Heart right ventricle (tissue), 16 donors: ENCODE data around the gene TAF11L4. TPM values are rescaled to one million over a fixed set of nuclear protein-coding genes. Genes with fewer than 3 reads are reported as not detected.
"Not testable (repeated sequence)": the region's sequence is repeated elsewhere in the genome, so short reads cannot be mapped to it uniquely, and the experiment has no call there.

ENCODE experiments used
- ATAC-seq, 8 donors: fragments of 200-7000 bp; cut with Tn5 transposase; one replicate each; pipeline ENCODE4 v1.9.1; 2020; ENCODE audit warnings: mild to moderate bottlenecking in 8 of 8, moderate library complexity in 8 of 8, moderate number of reproducible peaks in 1 of 8
- DNase-seq, 2 donors: peaks; one replicate each; pipeline ENCODE4 v3.0.0-alpha.2; 2020
- H3K27ac ChIP-seq, 10 donors: fragments of 200-600 bp; sonication (generic) in 2 of 10; one replicate each; pipeline versions ENCODE4 v1.5.0 to v1.8.0; 2020 to 2022; ENCODE audit warnings: mild to moderate bottlenecking in 3 of 10
- H3K27me3 ChIP-seq, 7 donors: fragments of 200-600 bp; one replicate each; pipeline ENCODE4 v1.8.0; 2021 to 2022; ENCODE audit warnings: mild to moderate bottlenecking in 2 of 7
- H3K36me3 ChIP-seq, 9 donors: fragments of 200-600 bp; sonication (generic) in 1 of 9; one replicate each; pipeline versions ENCODE4 v1.5.0 to v1.8.0; 2020 to 2022; ENCODE audit warnings: mild to moderate bottlenecking in 2 of 9
- H3K4me1 ChIP-seq, 9 donors: fragments of 200-600 bp; sonication (generic) in 1 of 9; one replicate each; pipeline versions ENCODE4 v1.5.0 to v1.8.0; 2020 to 2022; ENCODE audit warnings: mild to moderate bottlenecking in 4 of 9
- H3K4me3 ChIP-seq, 10 donors: fragments of 200-600 bp; sonication (generic) in 2 of 10; one replicate each; pipeline versions ENCODE4 v1.5.0 to v1.8.0; 2020 to 2022; ENCODE audit warnings: mild to moderate bottlenecking in 7 of 10, moderate library complexity in 2 of 10
- H3K9me3 ChIP-seq, 11 donors: fragments of 200-600 bp in 10 of 11; sonication (generic) in 2 of 11; one replicate each; pipeline versions ENCODE4 v1.5.0 to v1.8.0; 2013 to 2022; ENCODE audit warnings: mild to moderate bottlenecking in 2 of 11, control low read depth in 1 of 11, moderate library complexity in 1 of 11
- WGBS, 2 donors: extraction: QIAGEN DNeasy Blood & Tissue Kit; methylation state at CpG; one replicate each; pipeline ENCODE4 v1.1.7; 2013; ENCODE audit warnings: inconsistent platforms in 1 of 2; 5-methylcytosine and 5-hydroxymethylcytosine counted together
- intact Hi-C, 10 donors: fragments of 100-400 bp; cut with DNase I; formaldehyde crosslinking; loops; one replicate each; pipeline versions ENCODE4 v1.11.1 to v1.14.2; 2022
- polyA plus RNA-seq, 2 donors: library from polyadenylated mRNA; stranded (reverse); fragments of 200-250 nt; gene quantifications; one replicate each; pipeline ENCODE4 v1.2.3, GENCODE V29; 2013
- total RNA-seq, 10 donors: library from RNA; stranded (reverse); fragmentation: NEBNext Ultra II Directional in 3 of 10; extraction: Animal tissue kit (Norgen Biotek cat#: 25700) in 3 of 10; gene quantifications; one replicate each; pipeline versions ENCODE4 v1.2.1 to v1.2.4, GENCODE V29; 2021 to 2023
- TF ChIP-seq, protein P1 (sequence below), 9 donors: fragments of 200-600 bp; sonication (generic) in 2 of 9; IDR thresholded peaks; one replicate each; pipeline versions ENCODE4 v1.5.0 to v1.8.0; 2021 to 2022; ENCODE audit warnings: antibody characterized with exemption in 9 of 9, mild to moderate bottlenecking in 5 of 9, moderate library complexity in 1 of 9
- donor health status: Arrhythmogenic right ventricular cardiomyopathy.
- donor health status: ischemic (EF 13 %, LVEDD 7.1; RV severe dilation, severe dysfunction).
- donor health status: healthy with polysubstance abuse.
- donor health status: DM: no; HTN: yes; CAD: no.
- donor health status: DM: no; HTN: no; CAD: no.
- donor health status: ischemic (EF 25% LVEDD 6.9; RV normal size, moderate dysfunction).
- donor health status: ischemic (EF 25% LVEDD 5.7; RV mildly dilated, moderate dysfunction).
- donor health status: healthy.
- donor health status: DM: yes; HTN: yes; CAD: no.
- donor health status: Ischemic cardiomyopathy.
- donor health status: ischemic (EF 35%, LVEDD 5.7; RV mildly dilated, moderate dysfunction).
- donor health status: nonischemic (EF 11% LVEDD 7.7; RV severe dilation, severe dysfunction).
- donor health status: DM: yes; HTN: yes; CAD: no.
- donor health status: PGD.
- donor health status: ischemic (EF 29% LVEDD 5.4; RV normal size, mild dysfunction).
- donor health status: nonischemic (EF 23%, LVEDD 6.1; RV moderate dilation, normal function).

Gene TAF11L4
- total and polyA plus RNA-seq, 12 donors = not detected

DNA sequence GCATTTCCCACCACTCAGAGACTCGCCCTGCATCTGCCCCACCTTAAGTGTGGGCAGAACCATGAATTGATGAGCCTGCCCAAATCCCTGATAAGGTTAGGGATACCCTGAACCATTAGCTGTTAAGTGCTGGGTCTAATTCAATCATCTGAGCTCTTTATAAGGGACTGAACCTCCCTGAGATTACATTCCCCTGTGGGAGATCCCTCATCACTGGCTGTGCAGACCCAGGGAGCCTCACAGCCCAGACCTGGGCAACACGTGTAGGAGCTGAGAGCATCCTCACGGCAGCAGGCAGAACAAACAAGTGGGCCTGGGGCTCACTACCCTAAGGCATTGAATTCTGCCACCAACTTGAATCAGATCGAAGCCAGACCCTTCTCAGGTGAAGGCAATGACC is 24.2 kb upstream of the TAF11L4 start:
- H3K9me3 ChIP-seq = peaks cover 0 to 6% (median 0%) of the 10 kb centered on the region in 11 donors
- H3K4me1 ChIP-seq = no peaks in the 10 kb centered on the region
- no peaks in the 10 kb centered on the region for H3K27me3 ChIP-seq
- ATAC-seq (no peak), DNase-seq (no peak)
- no peak overlapping the region for H3K27ac ChIP-seq
- intact Hi-C loops = no loop called here
- TF ChIP-seq, protein P1, sequence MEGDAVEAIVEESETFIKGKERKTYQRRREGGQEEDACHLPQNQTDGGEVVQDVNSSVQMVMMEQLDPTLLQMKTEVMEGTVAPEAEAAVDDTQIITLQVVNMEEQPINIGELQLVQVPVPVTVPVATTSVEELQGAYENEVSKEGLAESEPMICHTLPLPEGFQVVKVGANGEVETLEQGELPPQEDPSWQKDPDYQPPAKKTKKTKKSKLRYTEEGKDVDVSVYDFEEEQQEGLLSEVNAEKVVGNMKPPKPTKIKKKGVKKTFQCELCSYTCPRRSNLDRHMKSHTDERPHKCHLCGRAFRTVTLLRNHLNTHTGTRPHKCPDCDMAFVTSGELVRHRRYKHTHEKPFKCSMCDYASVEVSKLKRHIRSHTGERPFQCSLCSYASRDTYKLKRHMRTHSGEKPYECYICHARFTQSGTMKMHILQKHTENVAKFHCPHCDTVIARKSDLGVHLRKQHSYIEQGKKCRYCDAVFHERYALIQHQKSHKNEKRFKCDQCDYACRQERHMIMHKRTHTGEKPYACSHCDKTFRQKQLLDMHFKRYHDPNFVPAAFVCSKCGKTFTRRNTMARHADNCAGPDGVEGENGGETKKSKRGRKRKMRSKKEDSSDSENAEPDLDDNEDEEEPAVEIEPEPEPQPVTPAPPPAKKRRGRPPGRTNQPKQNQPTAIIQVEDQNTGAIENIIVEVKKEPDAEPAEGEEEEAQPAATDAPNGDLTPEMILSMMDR (IDR thresholded peaks at IDR 0.05) = no peak
- 39 to 49% methylated on average over 4 of the region's 4 CpGs for WGBS, 2 donors
- H3K4me3 ChIP-seq = no peak overlapping the region
- no peaks in the 10 kb centered on the region for H3K36me3 ChIP-seq

DNA sequence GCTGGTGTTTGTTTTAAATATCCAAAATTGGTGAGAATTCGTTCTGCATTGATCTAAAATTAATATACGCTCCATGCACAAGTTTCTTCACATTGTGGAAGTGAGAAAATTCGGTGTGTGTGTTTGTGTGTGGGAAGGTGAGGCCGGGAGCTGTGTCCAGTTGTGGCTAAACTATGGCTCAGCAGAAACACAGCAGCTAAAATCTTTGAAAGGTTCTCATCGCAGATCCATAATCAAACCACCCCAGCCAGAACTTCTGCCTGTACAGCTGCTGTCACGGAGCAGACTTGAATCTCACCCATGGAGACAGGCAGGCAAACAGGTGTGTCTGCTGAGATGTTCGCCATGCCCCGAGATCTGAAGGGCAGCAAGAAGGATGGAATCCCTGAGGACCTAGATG is 23.7 kb upstream of the TAF11L4 start, which contains the start of gene TAF11L2:
Gene TAF11L2 (plus strand): TSS at position 301 of the 400 bp plus-strand sequence.
- ATAC-seq = not testable (repeated sequence)

DNA sequence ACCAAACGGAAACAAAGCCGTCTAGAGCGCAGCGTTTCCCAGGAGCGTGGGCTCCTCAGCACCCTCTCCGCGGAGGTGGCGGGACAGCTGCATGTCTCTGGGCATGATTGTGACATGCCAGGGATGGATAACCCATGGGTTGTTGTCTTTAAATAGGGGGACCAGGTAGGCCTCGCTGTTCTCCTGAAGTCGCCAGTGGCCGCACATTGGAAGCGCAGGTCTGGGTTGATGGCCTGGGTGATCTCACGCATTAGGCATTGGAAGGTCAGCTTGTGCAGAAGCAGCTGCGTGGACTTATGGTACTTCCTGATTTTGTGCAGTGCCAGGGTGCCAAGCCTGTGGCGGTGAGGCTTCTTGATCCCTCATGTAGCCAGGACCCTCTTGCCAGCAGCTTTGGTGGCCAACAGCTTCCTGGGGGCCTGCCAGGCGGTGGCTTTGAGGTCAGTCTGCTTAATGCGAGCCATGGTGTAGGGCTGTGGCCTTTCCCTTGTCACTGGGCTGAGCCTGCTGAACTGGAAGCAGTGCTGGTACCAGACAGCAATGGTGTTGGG is 9.8 kb upstream of the TAF11L4 start:
- Histone ChIP-seq H3K36me3 (no peaks in the 10 kb centered on the region), H3K4me3 (no peak overlapping the region), H3K27ac (no peak overlapping the region), H3K4me1 (no peaks in the 10 kb centered on the region), H3K9me3 (no peaks in the 10 kb centered on the region), H3K27me3 (no peaks in the 10 kb centered on the region)
- TF ChIP-seq, protein P1 (IDR thresholded peaks at IDR 0.05) = no peak
- ATAC-seq = no peak
- intact Hi-C loops = no loop called here
- no peak for DNase-seq
- 89 to 90% methylated on average over 17 of the region's 17 CpGs for WGBS, 2 donors

More for the DNA sequence above, 23.7 kb upstream of the TAF11L4 start, which contains the start of gene TAF11L2:
- H3K27me3 ChIP-seq, H3K4me1 ChIP-seq, H3K9me3 ChIP-seq, H3K36me3 ChIP-seq, DNase-seq, intact Hi-C loops, H3K27ac ChIP-seq, H3K4me3 ChIP-seq: not testable (repeated sequence)
- 82 to 87% methylated on average over 8 of the region's 8 CpGs for WGBS, 2 donors

DNA sequence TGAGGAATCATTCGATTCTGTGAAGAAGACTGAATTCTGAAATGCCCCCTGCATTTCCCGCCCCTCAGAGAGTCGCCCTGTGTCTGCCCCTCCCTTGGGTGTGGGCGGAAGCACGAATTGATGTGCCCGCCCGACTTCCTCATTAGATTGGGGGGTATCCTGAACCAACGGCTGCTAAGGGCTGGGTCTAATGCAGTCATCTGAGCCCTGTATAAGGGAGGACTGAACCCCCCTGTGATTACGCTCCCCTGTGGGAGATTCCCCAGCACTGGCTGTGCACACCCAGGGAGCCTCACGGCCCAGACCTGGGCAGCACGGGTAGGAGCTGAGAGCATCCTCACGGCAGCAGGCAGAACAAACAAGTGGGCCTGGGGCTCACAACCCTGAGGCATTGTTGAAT is 4.1 kb upstream of the TAF11L4 start:
- H3K36me3 ChIP-seq, intact Hi-C loops, ATAC-seq, H3K9me3 ChIP-seq, H3K4me3 ChIP-seq, H3K4me1 ChIP-seq, H3K27me3 ChIP-seq, DNase-seq, H3K27ac ChIP-seq: not testable (repeated sequence)
- WGBS, 2 donors = 75 to 81% methylated on average over 8 of the region's 12 CpGs

DNA sequence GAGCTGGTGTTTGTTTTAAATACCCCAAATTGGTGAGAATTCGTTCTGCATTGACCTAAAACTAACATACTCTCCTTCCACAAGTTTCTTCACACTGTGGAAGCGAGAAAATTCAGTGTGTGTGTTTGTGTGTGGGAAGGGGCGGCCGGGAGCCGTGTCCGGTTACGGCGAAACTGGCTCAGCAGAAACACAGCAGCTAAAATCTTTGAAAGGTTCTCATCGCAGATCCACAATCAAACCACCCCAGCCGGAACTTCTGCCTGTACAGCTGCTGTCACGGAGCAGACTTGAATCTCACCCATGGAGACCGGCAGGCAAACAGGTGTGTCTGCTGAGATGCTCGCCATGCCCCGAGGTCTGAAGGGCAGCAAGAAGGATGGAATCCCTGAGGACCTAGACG is 3.5 kb upstream of the TAF11L4 start, which contains the start of gene TAF11L3:
Gene TAF11L3 (plus strand): TSS at position 301 of the 400 bp plus-strand sequence.
- H3K36me3 ChIP-seq, H3K4me1 ChIP-seq, H3K9me3 ChIP-seq, intact Hi-C loops, ATAC-seq, H3K27ac ChIP-seq, H3K27me3 ChIP-seq, DNase-seq, H3K4me3 ChIP-seq: not testable (repeated sequence)
- no CpG with 5 or more reads among the region's 15 CpGs for WGBS, 2 donors

DNA sequence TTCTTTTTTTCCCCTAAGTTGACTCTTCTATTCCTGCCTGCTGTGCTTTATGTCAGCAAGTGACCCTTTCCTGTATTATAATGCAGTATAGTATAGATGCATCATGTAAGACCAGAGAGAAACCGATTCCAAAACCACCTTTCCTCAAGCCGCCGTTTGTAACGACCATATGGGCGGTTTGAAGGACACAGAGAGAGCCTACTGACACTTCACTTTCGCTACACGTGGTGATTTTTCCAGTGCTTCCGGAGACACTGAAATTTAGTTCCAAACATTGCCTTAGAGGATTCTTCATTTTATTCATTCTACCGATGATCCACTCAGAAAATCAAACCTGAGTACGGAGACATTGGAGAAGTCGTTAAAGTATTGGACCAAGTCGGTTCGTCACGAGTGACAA is 2.1 kb upstream of the TAF11L4 start:
- 91 to 94% methylated on average over 8 of the region's 14 CpGs for WGBS, 2 donors
- H3K9me3 ChIP-seq, intact Hi-C loops, H3K4me1 ChIP-seq, DNase-seq, H3K27ac ChIP-seq, H3K36me3 ChIP-seq, H3K4me3 ChIP-seq, ATAC-seq, H3K27me3 ChIP-seq: not testable (repeated sequence)

DNA sequence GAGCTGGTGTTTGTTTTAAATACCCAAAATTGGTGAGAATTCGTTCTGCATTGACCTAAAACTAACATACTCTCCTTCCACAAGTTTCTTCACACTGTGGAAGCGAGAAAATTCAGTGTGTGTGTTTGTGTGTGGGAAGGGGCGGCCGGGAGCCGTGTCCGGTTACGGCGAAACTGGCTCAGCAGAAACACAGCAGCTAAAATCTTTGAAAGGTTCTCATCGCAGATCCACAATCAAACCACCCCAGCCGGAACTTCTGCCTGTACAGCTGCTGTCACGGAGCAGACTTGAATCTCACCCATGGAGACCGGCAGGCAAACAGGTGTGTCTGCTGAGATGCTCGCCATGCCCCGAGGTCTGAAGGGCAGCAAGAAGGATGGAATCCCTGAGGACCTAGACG is 3.3 kb downstream of the TAF11L4 start, which contains the start of gene TAF11L5:
Gene TAF11L5 (plus strand): TSS at position 301 of the 400 bp plus-strand sequence.
- H3K27ac ChIP-seq, H3K4me1 ChIP-seq, DNase-seq, intact Hi-C loops, H3K27me3 ChIP-seq, H3K36me3 ChIP-seq, ATAC-seq, H3K4me3 ChIP-seq: not testable (repeated sequence)
- H3K9me3 ChIP-seq = peaks cover 0 to 12% (median 0%) of the 10 kb centered on the region in 11 donors
- no CpG with 5 or more reads among the region's 15 CpGs for WGBS, 2 donors

DNA sequence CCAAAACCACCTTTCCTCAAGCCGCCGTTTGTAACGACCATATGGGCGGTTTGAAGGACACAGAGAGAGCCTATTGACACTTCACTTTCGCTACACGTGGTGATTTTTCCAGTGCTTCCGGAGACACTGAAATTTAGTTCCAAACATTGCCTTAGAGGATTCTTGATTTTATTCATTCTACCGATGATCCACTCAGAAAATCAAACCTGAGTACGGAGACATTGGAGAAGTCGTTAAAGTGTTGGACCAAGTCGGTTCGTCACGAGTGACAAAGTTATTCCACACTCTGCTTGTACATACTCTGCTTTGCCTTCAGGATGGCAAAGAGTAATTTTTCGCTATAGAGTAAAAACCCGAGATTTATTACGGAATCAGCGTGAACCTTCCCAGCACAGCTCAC is 4.9 kb downstream of the TAF11L4 start:
- DNase-seq = peak in 1 of 2 donors; percentile 30
- H3K36me3 ChIP-seq, ATAC-seq, H3K27me3 ChIP-seq, H3K27ac ChIP-seq, H3K9me3 ChIP-seq, H3K4me3 ChIP-seq, intact Hi-C loops, H3K4me1 ChIP-seq: not testable (repeated sequence)
- 92% methylated on average over 9 of the region's 17 CpGs for WGBS, 2 donors

DNA sequence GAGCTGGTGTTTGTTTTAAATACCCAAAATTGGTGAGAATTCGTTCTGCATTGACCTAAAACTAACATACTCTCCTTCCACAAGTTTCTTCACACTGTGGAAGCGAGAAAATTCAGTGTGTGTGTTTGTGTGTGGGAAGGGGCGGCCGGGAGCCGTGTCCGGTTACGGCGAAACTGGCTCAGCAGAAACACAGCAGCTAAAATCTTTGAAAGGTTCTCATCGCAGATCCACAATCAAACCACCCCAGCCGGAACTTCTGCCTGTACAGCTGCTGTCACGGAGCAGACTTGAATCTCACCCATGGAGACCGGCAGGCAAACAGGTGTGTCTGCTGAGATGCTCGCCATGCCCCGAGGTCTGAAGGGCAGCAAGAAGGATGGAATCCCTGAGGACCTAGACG is 6.8 kb downstream of the TAF11L4 start, which contains the start of gene TAF11L6:
Gene TAF11L6 (plus strand): TSS at position 301 of the 400 bp plus-strand sequence.
- H3K9me3 ChIP-seq, intact Hi-C loops, H3K4me3 ChIP-seq, DNase-seq, H3K27me3 ChIP-seq, H3K36me3 ChIP-seq, ATAC-seq, H3K4me1 ChIP-seq, H3K27ac ChIP-seq: not testable (repeated sequence)
- WGBS, 2 donors = no CpG with 5 or more reads among the region's 15 CpGs
